HEK293 (cell line): ENCODE results near the gene STN1.
A peak's percentile ranks its signal among the peaks of the same experiment; 100 is the strongest.

ENCODE experiments used
- BCL11A ChIP-seq: fragments of 450-650 bp; formaldehyde crosslinking; IDR thresholded peaks from 2 replicates; pipeline ENCODE4 v1.5.1; 2016; ENCODE audit warnings: low read depth, missing biosample characterization, missing genetic modification characterization
- FEZF1 ChIP-seq: fragments of 450-650 bp; formaldehyde crosslinking; IDR thresholded peaks from 2 replicates; pipeline ENCODE4 v1.5.1; 2016; ENCODE audit warnings: missing biosample characterization, missing genetic modification characterization
- GLI4 ChIP-seq: fragments of 450-650 bp; formaldehyde crosslinking; IDR thresholded peaks from 2 replicates; pipeline ENCODE4 v1.5.1; 2016; ENCODE audit warnings: missing biosample characterization, missing genetic modification characterization
- RBAK ChIP-seq: fragments of 450-650 bp; formaldehyde crosslinking; IDR thresholded peaks from 2 replicates; pipeline ENCODE4 v1.5.1; 2016; ENCODE audit warnings: missing biosample characterization, missing genetic modification characterization
- TCF7L2 ChIP-seq: IDR thresholded peaks from 2 replicates; pipeline ENCODE4 v1.6.1; 2011; ENCODE audit warnings: low read depth, mild to moderate bottlenecking, inconsistent platforms, low read length, moderate library complexity, borderline replicate concordance
- YY2 ChIP-seq: fragments of 450-650 bp; formaldehyde crosslinking; IDR thresholded peaks from 2 replicates; pipeline ENCODE4 v1.5.1; 2016; ENCODE audit warnings: missing biosample characterization, missing genetic modification characterization
- ZBTB8A ChIP-seq: fragments of 450-650 bp; formaldehyde crosslinking; IDR thresholded peaks from 2 replicates; pipeline ENCODE4 v1.5.1; 2016; ENCODE audit warnings: missing biosample characterization, missing genetic modification characterization
- ZFP41 ChIP-seq: fragments of 450-650 bp; formaldehyde crosslinking; IDR thresholded peaks from 2 replicates; pipeline ENCODE4 v1.5.1; 2016; ENCODE audit warnings: missing biosample characterization, missing genetic modification characterization, borderline replicate concordance
- ZFP69B ChIP-seq: fragments of 450-650 bp; formaldehyde crosslinking; IDR thresholded peaks from 2 replicates; pipeline ENCODE4 v1.5.1; 2016; ENCODE audit warnings: missing biosample characterization, missing genetic modification characterization
- ZNF112 ChIP-seq: fragments of 450-650 bp; formaldehyde crosslinking; IDR thresholded peaks from 2 replicates; pipeline ENCODE4 v1.5.0; 2017; ENCODE audit warnings: missing biosample characterization, missing genetic modification characterization
- ZNF157 ChIP-seq: fragments of 450-650 bp; formaldehyde crosslinking; IDR thresholded peaks from 2 replicates; pipeline ENCODE4 v1.5.1; 2016; ENCODE audit warnings: missing biosample characterization, missing genetic modification characterization
- ZNF335 ChIP-seq: fragments of 450-650 bp; formaldehyde crosslinking; conservative IDR thresholded peaks from 2 replicates; pipeline ENCODE4 v1.5.1; 2016; ENCODE audit warnings: missing biosample characterization, missing genetic modification characterization
- ZNF37A ChIP-seq: fragments of 450-650 bp; IDR thresholded peaks from 2 replicates; pipeline ENCODE4 v1.5.1; 2018; ENCODE audit warnings: missing biosample characterization, missing genetic modification characterization
- ZNF394 ChIP-seq: fragments of 450-650 bp; formaldehyde crosslinking; IDR thresholded peaks from 2 replicates; pipeline ENCODE4 v1.5.1; 2016; ENCODE audit warnings: missing biosample characterization, missing genetic modification characterization, mild to moderate bottlenecking, moderate library complexity, borderline replicate concordance
- ZNF514 ChIP-seq: fragments of 450-650 bp; formaldehyde crosslinking; IDR thresholded peaks from 2 replicates; pipeline ENCODE4 v1.5.1; 2016; ENCODE audit warnings: missing biosample characterization, missing genetic modification characterization
- ZNF529 ChIP-seq: fragments of 450-650 bp; formaldehyde crosslinking; IDR thresholded peaks from 2 replicates; pipeline ENCODE4 v1.5.1; 2017; ENCODE audit warnings: missing genetic modification characterization, missing biosample characterization; ENCODE audit not compliant: insufficient replicate concordance
- ZNF571 ChIP-seq: fragments of 450-650 bp; formaldehyde crosslinking; IDR thresholded peaks from 2 replicates; pipeline ENCODE4 v1.5.0; 2017; ENCODE audit warnings: missing biosample characterization, missing genetic modification characterization
- ZNF658 ChIP-seq: fragments of 450-650 bp; formaldehyde crosslinking; IDR thresholded peaks from 2 replicates; pipeline ENCODE4; 2016; ENCODE audit warnings: missing biosample characterization, missing genetic modification characterization
- ZNF792 ChIP-seq: fragments of 450-650 bp; formaldehyde crosslinking; IDR thresholded peaks from 2 replicates; pipeline ENCODE4 v1.5.1; 2016; ENCODE audit warnings: missing biosample characterization, missing genetic modification characterization
- ZSCAN23 ChIP-seq: fragments of 450-650 bp; formaldehyde crosslinking; IDR thresholded peaks from 2 replicates; pipeline ENCODE4 v1.5.1; 2016; ENCODE audit warnings: missing biosample characterization, missing genetic modification characterization
- TF ChIP-seq, protein P1 (sequence below): fragments of 450-650 bp; formaldehyde crosslinking; IDR thresholded peaks from 2 replicates; pipeline ENCODE4 v1.5.1; 2016; ENCODE audit warnings: missing biosample characterization, missing genetic modification characterization
- TF ChIP-seq, protein P2 (sequence below): fragments of 450-650 bp; formaldehyde crosslinking; IDR thresholded peaks from 2 replicates; pipeline ENCODE4 v1.5.1; 2016; ENCODE audit warnings: missing biosample characterization, missing genetic modification characterization
- TF ChIP-seq, protein P3 (sequence below): fragments of 450-650 bp; formaldehyde crosslinking; IDR thresholded peaks from 2 replicates; pipeline ENCODE4 v1.5.1; 2017; ENCODE audit warnings: missing biosample characterization, missing genetic modification characterization
- TF ChIP-seq, protein P4 (sequence below): fragments of 450-650 bp; formaldehyde crosslinking; IDR thresholded peaks from 2 replicates; pipeline ENCODE4 v1.5.1; 2016; ENCODE audit warnings: missing biosample characterization, missing genetic modification characterization
- TF ChIP-seq, protein P5 (sequence below): fragments of 450-650 bp; formaldehyde crosslinking; IDR thresholded peaks from 2 replicates; pipeline ENCODE4 v1.5.1; 2016; ENCODE audit warnings: missing biosample characterization, missing genetic modification characterization
- TF ChIP-seq, protein P6 (sequence below): fragments of 450-650 bp; formaldehyde crosslinking; IDR thresholded peaks from 2 replicates; pipeline ENCODE4 v1.5.1; 2016; ENCODE audit warnings: missing biosample characterization, missing genetic modification characterization
- TF ChIP-seq, protein P7 (sequence below): fragments of 450-650 bp; formaldehyde crosslinking; IDR thresholded peaks from 2 replicates; pipeline ENCODE4 v1.5.1; 2016; ENCODE audit warnings: missing biosample characterization, missing genetic modification characterization

Gene STN1

DNA sequence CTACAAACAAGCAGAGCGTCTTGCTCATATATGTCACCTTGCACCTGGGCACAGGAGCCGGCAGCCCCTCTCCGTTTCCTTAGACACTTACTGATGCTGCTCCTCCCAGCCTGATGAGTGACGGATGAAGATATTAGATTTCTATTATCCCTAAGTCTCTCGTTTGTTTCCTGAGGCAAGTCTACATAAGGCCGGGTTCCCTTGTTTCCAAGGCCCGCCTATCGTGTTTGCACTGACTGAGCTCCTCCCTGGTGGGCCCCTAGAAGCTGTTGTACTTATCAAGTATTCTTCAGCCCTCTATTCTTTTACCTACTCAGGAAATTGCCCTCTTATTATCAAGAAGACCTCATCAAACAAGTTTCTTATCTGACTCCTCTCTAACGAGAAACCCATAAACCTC lies 81.1 kb downstream of the STN1 start (continued):
- TF ChIP-seq ZNF112 (tag by site-specific recombination) (no peak), ZNF792 (tag by site-specific recombination) (no peak), ZNF658 (tag by site-specific recombination) (no peak), ZNF157 (tag by site-specific recombination) (no peak), ZNF514 (tag by site-specific recombination) (no peak), ZSCAN23 (no peak), TCF7L2 (peak; percentile 74; the same call in 1 of the 2 replicates), ZBTB8A (no peak), ZFP41 (no peak), ZFP69B (tag by site-specific recombination) (peak; percentile 58; the same call in 1 of the 2 replicates), ZNF571 (tag by site-specific recombination) (no peak), ZNF335 (peak; percentile 74), GLI4 (tag by site-specific recombination) (no peak), BCL11A (no peak), ZNF37A (tag by site-specific recombination) (no peak), ZNF394 (no peak), YY2 (no peak), ZNF529 (tag by site-specific recombination) (no peak), FEZF1 (tag by site-specific recombination) (no peak), RBAK (tag by site-specific recombination) (no peak)
- TF ChIP-seq, protein P1, sequence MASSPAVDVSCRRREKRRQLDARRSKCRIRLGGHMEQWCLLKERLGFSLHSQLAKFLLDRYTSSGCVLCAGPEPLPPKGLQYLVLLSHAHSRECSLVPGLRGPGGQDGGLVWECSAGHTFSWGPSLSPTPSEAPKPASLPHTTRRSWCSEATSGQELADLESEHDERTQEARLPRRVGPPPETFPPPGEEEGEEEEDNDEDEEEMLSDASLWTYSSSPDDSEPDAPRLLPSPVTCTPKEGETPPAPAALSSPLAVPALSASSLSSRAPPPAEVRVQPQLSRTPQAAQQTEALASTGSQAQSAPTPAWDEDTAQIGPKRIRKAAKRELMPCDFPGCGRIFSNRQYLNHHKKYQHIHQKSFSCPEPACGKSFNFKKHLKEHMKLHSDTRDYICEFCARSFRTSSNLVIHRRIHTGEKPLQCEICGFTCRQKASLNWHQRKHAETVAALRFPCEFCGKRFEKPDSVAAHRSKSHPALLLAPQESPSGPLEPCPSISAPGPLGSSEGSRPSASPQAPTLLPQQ (tag by site-specific recombination) = peak; percentile 90
- TF ChIP-seq, protein P2, sequence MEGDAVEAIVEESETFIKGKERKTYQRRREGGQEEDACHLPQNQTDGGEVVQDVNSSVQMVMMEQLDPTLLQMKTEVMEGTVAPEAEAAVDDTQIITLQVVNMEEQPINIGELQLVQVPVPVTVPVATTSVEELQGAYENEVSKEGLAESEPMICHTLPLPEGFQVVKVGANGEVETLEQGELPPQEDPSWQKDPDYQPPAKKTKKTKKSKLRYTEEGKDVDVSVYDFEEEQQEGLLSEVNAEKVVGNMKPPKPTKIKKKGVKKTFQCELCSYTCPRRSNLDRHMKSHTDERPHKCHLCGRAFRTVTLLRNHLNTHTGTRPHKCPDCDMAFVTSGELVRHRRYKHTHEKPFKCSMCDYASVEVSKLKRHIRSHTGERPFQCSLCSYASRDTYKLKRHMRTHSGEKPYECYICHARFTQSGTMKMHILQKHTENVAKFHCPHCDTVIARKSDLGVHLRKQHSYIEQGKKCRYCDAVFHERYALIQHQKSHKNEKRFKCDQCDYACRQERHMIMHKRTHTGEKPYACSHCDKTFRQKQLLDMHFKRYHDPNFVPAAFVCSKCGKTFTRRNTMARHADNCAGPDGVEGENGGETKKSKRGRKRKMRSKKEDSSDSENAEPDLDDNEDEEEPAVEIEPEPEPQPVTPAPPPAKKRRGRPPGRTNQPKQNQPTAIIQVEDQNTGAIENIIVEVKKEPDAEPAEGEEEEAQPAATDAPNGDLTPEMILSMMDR (tag by site-specific recombination) = no peak
- TF ChIP-seq, protein P3, sequence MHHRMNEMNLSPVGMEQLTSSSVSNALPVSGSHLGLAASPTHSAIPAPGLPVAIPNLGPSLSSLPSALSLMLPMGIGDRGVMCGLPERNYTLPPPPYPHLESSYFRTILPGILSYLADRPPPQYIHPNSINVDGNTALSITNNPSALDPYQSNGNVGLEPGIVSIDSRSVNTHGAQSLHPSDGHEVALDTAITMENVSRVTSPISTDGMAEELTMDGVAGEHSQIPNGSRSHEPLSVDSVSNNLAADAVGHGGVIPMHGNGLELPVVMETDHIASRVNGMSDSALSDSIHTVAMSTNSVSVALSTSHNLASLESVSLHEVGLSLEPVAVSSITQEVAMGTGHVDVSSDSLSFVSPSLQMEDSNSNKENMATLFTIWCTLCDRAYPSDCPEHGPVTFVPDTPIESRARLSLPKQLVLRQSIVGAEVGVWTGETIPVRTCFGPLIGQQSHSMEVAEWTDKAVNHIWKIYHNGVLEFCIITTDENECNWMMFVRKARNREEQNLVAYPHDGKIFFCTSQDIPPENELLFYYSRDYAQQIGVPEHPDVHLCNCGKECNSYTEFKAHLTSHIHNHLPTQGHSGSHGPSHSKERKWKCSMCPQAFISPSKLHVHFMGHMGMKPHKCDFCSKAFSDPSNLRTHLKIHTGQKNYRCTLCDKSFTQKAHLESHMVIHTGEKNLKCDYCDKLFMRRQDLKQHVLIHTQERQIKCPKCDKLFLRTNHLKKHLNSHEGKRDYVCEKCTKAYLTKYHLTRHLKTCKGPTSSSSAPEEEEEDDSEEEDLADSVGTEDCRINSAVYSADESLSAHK (tag by site-specific recombination) = 0 out of 2 replicates have a peak, but pooled peaks have one; percentile 37
- TF ChIP-seq, protein P4, sequence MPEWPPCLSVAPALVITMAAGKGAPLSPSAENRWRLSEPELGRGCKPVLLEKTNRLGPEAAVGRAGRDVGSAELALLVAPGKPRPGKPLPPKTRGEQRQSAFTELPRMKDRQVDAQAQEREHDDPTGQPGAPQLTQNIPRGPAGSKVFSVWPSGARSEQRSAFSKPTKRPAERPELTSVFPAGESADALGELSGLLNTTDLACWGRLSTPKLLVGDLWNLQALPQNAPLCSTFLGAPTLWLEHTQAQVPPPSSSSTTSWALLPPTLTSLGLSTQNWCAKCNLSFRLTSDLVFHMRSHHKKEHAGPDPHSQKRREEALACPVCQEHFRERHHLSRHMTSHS = no peak
- TF ChIP-seq, protein P5, sequence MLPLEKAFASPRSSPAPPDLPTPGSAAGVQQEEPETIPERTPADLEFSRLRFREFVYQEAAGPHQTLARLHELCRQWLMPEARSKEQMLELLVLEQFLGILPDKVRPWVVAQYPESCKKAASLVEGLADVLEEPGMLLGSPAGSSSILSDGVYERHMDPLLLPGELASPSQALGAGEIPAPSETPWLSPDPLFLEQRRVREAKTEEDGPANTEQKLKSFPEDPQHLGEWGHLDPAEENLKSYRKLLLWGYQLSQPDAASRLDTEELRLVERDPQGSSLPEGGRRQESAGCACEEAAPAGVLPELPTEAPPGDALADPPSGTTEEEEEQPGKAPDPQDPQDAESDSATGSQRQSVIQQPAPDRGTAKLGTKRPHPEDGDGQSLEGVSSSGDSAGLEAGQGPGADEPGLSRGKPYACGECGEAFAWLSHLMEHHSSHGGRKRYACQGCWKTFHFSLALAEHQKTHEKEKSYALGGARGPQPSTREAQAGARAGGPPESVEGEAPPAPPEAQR (tag by site-specific recombination) = no peak
- TF ChIP-seq, protein P6, sequence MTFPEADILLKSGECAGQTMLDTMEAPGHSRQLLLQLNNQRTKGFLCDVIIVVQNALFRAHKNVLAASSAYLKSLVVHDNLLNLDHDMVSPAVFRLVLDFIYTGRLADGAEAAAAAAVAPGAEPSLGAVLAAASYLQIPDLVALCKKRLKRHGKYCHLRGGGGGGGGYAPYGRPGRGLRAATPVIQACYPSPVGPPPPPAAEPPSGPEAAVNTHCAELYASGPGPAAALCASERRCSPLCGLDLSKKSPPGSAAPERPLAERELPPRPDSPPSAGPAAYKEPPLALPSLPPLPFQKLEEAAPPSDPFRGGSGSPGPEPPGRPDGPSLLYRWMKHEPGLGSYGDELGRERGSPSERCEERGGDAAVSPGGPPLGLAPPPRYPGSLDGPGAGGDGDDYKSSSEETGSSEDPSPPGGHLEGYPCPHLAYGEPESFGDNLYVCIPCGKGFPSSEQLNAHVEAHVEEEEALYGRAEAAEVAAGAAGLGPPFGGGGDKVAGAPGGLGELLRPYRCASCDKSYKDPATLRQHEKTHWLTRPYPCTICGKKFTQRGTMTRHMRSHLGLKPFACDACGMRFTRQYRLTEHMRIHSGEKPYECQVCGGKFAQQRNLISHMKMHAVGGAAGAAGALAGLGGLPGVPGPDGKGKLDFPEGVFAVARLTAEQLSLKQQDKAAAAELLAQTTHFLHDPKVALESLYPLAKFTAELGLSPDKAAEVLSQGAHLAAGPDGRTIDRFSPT (tag by site-specific recombination) = no peak
- TF ChIP-seq, protein P7, sequence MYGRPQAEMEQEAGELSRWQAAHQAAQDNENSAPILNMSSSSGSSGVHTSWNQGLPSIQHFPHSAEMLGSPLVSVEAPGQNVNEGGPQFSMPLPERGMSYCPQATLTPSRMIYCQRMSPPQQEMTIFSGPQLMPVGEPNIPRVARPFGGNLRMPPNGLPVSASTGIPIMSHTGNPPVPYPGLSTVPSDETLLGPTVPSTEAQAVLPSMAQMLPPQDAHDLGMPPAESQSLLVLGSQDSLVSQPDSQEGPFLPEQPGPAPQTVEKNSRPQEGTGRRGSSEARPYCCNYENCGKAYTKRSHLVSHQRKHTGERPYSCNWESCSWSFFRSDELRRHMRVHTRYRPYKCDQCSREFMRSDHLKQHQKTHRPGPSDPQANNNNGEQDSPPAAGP (tag by site-specific recombination) = no peak
